GM23338 (cell line): ENCODE data around the gene SOWAHA. TPM values are rescaled to one million over a fixed set of nuclear protein-coding genes. Genes with fewer than 3 reads are reported as not detected.

Experiments used
- ATAC-seq: fragments of 200-7000 bp; cut with Tn5 transposase; 3 replicates; pipeline ENCODE4 v1.9.1; 2020
- DNase-seq: peaks from one replicate; pipeline ENCODE4 v3.0.0-alpha.2; 2015; ENCODE audit warnings: low spot score
- H2AFZ ChIP-seq: fragments of 200-600 bp; sonication (generic); 2 replicates; pipeline ENCODE4 v1.8.0; 2016; ENCODE audit warnings: antibody characterized with exemption, mild to moderate bottlenecking, moderate library complexity
- H3F3A ChIP-seq: fragments of 200-600 bp; sonication (generic); replicated peaks from 2 replicates; pipeline ENCODE4 v1.8.0; 2017; ENCODE audit warnings: antibody characterized with exemption, mixed run types, low read depth
- H3K27ac ChIP-seq: fragments of 200-600 bp; sonication (generic); 2 replicates; pipeline ENCODE4 v1.6.1; 2016; ENCODE audit warnings: low read depth
- H3K27me3 ChIP-seq: fragments of 200-600 bp; sonication (generic); 2 replicates; pipeline ENCODE4 v1.8.0; 2016; ENCODE audit warnings: mild to moderate bottlenecking, mixed run types, moderate library complexity; ENCODE audit not compliant: insufficient read depth
- H3K36me3 ChIP-seq: fragments of 200-600 bp; sonication (generic); 2 replicates; pipeline ENCODE4 v1.8.0; 2016; ENCODE audit warnings: mild to moderate bottlenecking; ENCODE audit not compliant: insufficient read depth
- H3K4me1 ChIP-seq: fragments of 200-600 bp; sonication (generic); 2 replicates; pipeline ENCODE4 v1.8.0; 2016; ENCODE audit warnings: mild to moderate bottlenecking, moderate library complexity; ENCODE audit not compliant: insufficient read depth
- H3K4me2 ChIP-seq: fragments of 200-600 bp; sonication (generic); 2 replicates; pipeline ENCODE4 v1.7.1; 2017; ENCODE audit warnings: mixed run types
- H3K4me3 ChIP-seq: fragments of 200-600 bp; sonication (generic); 2 replicates; pipeline ENCODE4 v1.6.1; 2016; ENCODE audit warnings: mixed run types
- H3K79me2 ChIP-seq: fragments of 200-600 bp; sonication (generic); replicated peaks from 2 replicates; pipeline ENCODE4 v1.8.0; 2017; ENCODE audit warnings: mild to moderate bottlenecking; ENCODE audit not compliant: insufficient read depth
- H3K9me2 ChIP-seq: fragments of 200-600 bp; sonication (generic); 2 replicates; pipeline ENCODE4 v1.8.0; 2017; ENCODE audit not compliant: insufficient read depth
- H4K20me1 ChIP-seq: fragments of 200-600 bp; sonication (generic); replicated peaks from 2 replicates; pipeline ENCODE4 v1.8.0; 2017; ENCODE audit warnings: mild to moderate bottlenecking; ENCODE audit not compliant: insufficient read depth
- H3K27ac Mint-ChIP-seq: 2 replicates; pipeline ENCODE4 v1.8.0; 2020; ENCODE audit warnings: inconsistent platforms, mild to moderate bottlenecking, moderate library complexity, mixed read lengths
- H3K27me3 Mint-ChIP-seq: 3 replicates; pipeline ENCODE4 v1.8.0; 2022; ENCODE audit warnings: low read depth, mild to moderate bottlenecking, moderate library complexity, mixed read lengths, inconsistent platforms; ENCODE audit not compliant: insufficient read depth, poor library complexity
- H3K36me3 Mint-ChIP-seq: 3 replicates; pipeline ENCODE4 v1.8.0; 2021; ENCODE audit warnings: low read depth, mild to moderate bottlenecking, inconsistent platforms, moderate library complexity, mixed read lengths
- H3K4me1 Mint-ChIP-seq: 3 replicates; pipeline ENCODE4 v1.8.0; 2020; ENCODE audit warnings: mild to moderate bottlenecking, inconsistent platforms, mixed read lengths
- H3K4me3 Mint-ChIP-seq: 3 replicates; pipeline ENCODE4 v1.8.0; 2021; ENCODE audit warnings: moderate library complexity, mild to moderate bottlenecking, inconsistent platforms, mixed read lengths
- H3K9me3 Mint-ChIP-seq: 3 replicates; pipeline ENCODE4 v1.8.0; 2020; ENCODE audit warnings: moderate library complexity, mild to moderate bottlenecking, inconsistent platforms, mixed read lengths
- EZH2 ChIP-seq: fragments of 200-600 bp; sonication (generic); IDR thresholded peaks from one replicate; pipeline ENCODE4 v1.8.0; 2017; ENCODE audit warnings: antibody characterized with exemption, mild to moderate bottlenecking, low read depth; ENCODE audit not compliant: unreplicated experiment
- EZH2phosphoT487 ChIP-seq: fragments of 200-600 bp; sonication (generic); IDR thresholded peaks from one replicate; pipeline ENCODE4 v1.8.1; 2018; ENCODE audit warnings: antibody characterized with exemption; ENCODE audit not compliant: unreplicated experiment
- JUNB ChIP-seq: IDR thresholded peaks from one replicate; pipeline ENCODE4 v1.6.1; 2016; ENCODE audit warnings: antibody characterized with exemption; ENCODE audit not compliant: unreplicated experiment
- NANOG ChIP-seq: IDR thresholded peaks from 2 replicates; pipeline ENCODE4 v1.6.1; 2016; ENCODE audit warnings: antibody characterized with exemption, borderline replicate concordance
- POLR2AphosphoS5 ChIP-seq: IDR thresholded peaks from 2 replicates; pipeline ENCODE4 v1.6.1; 2016; ENCODE audit warnings: antibody characterized with exemption, low read depth
- STAT1 ChIP-seq: IDR thresholded peaks from one replicate; pipeline ENCODE4 v1.6.1; 2016; ENCODE audit warnings: antibody characterized with exemption; ENCODE audit not compliant: unreplicated experiment
- ZNF114 ChIP-seq: fragments of 250-450 bp; sonication (Bioruptor Pico); IDR thresholded peaks from 2 replicates; pipeline ENCODE4 v1.5.0; 2020; ENCODE audit warnings: mild to moderate bottlenecking, moderate library complexity
- ZNF331 ChIP-seq: fragments of 250-450 bp; sonication (Bioruptor Pico); IDR thresholded peaks from 2 replicates; pipeline ENCODE4 v1.5.0; 2020; ENCODE audit warnings: low read depth, mild to moderate bottlenecking, moderate library complexity
- polyA plus RNA-seq: library from polyadenylated mRNA; unstranded; fragments of >200 nt; fragmentation: Nextera tagmentation; extraction: Ambion mirVana; gene quantifications from 2 replicates; pipeline ENCODE4 v1.2.1, GENCODE V29; 2016
- total RNA-seq: library from RNA; depleted of rRNA; stranded (reverse); fragments of >200 nt; shearing (Covaris generic); gene quantifications from 2 replicates; pipeline ENCODE4 v1.2.3, GENCODE V29; 2014
- TF ChIP-seq, protein P1 (sequence below): IDR thresholded peaks from 2 replicates; pipeline ENCODE4 v1.6.1; 2016; ENCODE audit warnings: antibody characterized with exemption
- TF ChIP-seq, protein P2 (sequence below): fragments of 250-450 bp; sonication (Bioruptor Pico); IDR thresholded peaks from 2 replicates; pipeline ENCODE4 v1.5.0; 2020; ENCODE audit warnings: mild to moderate bottlenecking, moderate library complexity
- TF ChIP-seq, protein P3 (sequence below): IDR thresholded peaks from one replicate; pipeline ENCODE4 v1.6.1; 2018; ENCODE audit warnings: antibody characterized with exemption; ENCODE audit not compliant: unreplicated experiment
- TF ChIP-seq, protein P4 (sequence below), 2 experiments: fragments of 200-600 bp in 1 of 2; sonication (generic) in 1 of 2; conservative IDR thresholded peaks; 2 replicates each; pipeline versions ENCODE4 v1.5.1 to v1.6.1; 2016 to 2017; ENCODE audit warnings: antibody characterized with exemption in 2 of 2, low read depth in 2 of 2, mild to moderate bottlenecking in 2 of 2, moderate library complexity in 1 of 2

The SOWAHA gene
- total and polyA plus RNA-seq, 2 experiments from 2014 or later, result 0.18 to 0.52 TPM

DNA sequence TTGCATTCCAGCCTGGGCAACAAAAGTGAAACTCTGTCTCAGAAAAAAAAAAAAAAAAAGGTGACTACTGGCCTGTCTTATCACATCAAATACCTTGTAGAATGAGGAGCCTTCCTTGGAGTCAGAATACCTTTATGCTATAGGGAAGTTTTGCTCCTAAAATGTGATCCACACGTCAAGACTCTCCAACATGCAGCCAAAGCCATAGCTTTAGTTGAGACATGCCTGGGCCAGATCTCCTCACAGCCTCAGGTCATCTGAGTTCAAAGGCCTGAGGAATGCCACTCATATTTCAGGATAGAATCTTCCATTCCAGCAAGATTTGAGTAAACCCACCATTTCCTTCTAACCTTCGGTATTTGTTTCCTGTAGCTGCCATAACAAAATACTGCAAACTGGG, 13.7 kb upstream of the SOWAHA start (continued):
- TF ChIP-seq, protein P1, sequence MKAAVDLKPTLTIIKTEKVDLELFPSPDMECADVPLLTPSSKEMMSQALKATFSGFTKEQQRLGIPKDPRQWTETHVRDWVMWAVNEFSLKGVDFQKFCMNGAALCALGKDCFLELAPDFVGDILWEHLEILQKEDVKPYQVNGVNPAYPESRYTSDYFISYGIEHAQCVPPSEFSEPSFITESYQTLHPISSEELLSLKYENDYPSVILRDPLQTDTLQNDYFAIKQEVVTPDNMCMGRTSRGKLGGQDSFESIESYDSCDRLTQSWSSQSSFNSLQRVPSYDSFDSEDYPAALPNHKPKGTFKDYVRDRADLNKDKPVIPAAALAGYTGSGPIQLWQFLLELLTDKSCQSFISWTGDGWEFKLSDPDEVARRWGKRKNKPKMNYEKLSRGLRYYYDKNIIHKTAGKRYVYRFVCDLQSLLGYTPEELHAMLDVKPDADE, result no peak
- TF ChIP-seq POLR2AphosphoS5 (no peak), JUNB (no peak)

DNA sequence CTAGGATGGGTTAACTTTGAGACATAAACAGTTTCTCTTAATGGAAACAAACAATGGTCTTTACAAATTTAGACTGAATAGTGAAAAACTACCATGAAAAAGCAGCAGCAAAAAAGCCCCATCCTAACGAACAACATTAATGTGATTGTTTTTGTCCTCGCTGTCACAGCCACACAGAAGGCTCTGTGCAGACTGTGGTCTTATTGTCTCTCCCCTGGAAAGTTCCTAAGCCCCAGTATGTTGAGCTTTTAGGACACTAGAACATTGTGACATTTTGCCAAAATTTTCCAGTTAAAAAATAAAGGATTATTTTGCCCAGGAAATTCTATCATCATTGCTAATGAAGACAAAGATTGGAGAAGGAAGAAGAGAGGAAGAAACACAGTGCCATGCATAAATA, 12.6 kb upstream of the SOWAHA start:
- H3K27ac ChIP-seq, result no peak overlapping the region
- Mint-ChIP-seq H3K4me3 (no peak overlapping the region), H3K27me3 (peaks cover 4% of the 10 kb centered on the region), H3K4me1 (no peaks in the 10 kb centered on the region), H3K27ac (no peak overlapping the region), H3K36me3 (no peaks in the 10 kb centered on the region), H3K9me3 (peaks cover 4% of the 10 kb centered on the region; the same call in 2 of the 3 replicates)
- no peaks in the 10 kb centered on the region for H3K4me1 ChIP-seq
- ATAC-seq (no peak), DNase-seq (no peak)
- H4K20me1 ChIP-seq, result no peaks in the 10 kb centered on the region
- no peak overlapping the region for H3K4me2 ChIP-seq
- H3F3A ChIP-seq, result no peaks in the 10 kb centered on the region
- H3K36me3 ChIP-seq, result no peaks in the 10 kb centered on the region
- no peaks in the 10 kb centered on the region for H3K79me2 ChIP-seq
- H2AFZ ChIP-seq, result peak overlapping the region; percentile 33
- no peaks in the 10 kb centered on the region for H3K27me3 ChIP-seq
- H3K4me3 ChIP-seq, result no peak overlapping the region
- no peaks in the 10 kb centered on the region for H3K9me2 ChIP-seq
- no peak for TF ChIP-seq JUNB
- no peak for TF ChIP-seq NANOG
- no peak for TF ChIP-seq ZNF114 (CRISPR knock-in tag)
- TF ChIP-seq, protein P2, sequence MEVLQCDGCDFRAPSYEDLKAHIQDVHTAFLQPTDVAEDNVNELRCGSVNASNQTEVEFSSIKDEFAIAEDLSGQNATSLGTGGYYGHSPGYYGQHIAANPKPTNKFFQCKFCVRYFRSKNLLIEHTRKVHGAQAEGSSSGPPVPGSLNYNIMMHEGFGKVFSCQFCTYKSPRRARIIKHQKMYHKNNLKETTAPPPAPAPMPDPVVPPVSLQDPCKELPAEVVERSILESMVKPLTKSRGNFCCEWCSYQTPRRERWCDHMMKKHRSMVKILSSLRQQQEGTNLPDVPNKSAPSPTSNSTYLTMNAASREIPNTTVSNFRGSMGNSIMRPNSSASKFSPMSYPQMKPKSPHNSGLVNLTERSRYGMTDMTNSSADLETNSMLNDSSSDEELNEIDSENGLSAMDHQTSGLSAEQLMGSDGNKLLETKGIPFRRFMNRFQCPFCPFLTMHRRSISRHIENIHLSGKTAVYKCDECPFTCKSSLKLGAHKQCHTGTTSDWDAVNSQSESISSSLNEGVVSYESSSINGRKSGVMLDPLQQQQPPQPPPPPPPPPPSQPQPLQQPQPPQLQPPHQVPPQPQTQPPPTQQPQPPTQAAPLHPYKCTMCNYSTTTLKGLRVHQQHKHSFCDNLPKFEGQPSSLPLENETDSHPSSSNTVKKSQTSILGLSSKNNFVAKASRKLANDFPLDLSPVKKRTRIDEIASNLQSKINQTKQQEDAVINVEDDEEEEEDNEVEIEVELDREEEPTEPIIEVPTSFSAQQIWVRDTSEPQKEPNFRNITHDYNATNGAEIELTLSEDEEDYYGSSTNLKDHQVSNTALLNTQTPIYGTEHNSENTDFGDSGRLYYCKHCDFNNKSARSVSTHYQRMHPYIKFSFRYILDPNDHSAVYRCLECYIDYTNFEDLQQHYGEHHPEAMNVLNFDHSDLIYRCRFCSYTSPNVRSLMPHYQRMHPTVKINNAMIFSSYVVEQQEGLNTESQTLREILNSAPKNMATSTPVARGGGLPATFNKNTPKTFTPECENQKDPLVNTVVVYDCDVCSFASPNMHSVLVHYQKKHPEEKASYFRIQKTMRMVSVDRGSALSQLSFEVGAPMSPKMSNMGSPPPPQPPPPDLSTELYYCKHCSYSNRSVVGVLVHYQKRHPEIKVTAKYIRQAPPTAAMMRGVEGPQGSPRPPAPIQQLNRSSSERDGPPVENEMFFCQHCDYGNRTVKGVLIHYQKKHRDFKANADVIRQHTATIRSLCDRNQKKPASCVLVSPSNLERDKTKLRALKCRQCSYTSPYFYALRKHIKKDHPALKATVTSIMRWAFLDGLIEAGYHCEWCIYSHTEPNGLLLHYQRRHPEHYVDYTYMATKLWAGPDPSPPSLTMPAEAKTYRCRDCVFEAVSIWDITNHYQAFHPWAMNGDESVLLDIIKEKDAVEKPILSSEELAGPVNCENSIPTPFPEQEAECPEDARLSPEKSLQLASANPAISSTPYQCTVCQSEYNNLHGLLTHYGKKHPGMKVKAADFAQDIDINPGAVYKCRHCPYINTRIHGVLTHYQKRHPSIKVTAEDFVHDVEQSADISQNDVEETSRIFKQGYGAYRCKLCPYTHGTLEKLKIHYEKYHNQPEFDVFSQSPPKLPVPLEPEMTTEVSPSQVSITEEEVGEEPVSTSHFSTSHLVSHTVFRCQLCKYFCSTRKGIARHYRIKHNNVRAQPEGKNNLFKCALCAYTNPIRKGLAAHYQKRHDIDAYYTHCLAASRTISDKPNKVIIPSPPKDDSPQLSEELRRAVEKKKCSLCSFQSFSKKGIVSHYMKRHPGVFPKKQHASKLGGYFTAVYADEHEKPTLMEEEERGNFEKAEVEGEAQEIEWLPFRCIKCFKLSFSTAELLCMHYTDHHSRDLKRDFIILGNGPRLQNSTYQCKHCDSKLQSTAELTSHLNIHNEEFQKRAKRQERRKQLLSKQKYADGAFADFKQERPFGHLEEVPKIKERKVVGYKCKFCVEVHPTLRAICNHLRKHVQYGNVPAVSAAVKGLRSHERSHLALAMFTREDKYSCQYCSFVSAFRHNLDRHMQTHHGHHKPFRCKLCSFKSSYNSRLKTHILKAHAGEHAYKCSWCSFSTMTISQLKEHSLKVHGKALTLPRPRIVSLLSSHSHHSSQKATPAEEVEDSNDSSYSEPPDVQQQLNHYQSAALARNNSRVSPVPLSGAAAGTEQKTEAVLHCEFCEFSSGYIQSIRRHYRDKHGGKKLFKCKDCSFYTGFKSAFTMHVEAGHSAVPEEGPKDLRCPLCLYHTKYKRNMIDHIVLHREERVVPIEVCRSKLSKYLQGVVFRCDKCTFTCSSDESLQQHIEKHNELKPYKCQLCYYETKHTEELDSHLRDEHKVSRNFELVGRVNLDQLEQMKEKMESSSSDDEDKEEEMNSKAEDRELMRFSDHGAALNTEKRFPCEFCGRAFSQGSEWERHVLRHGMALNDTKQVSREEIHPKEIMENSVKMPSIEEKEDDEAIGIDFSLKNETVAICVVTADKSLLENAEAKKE (CRISPR knock-in tag), result no peak
- TF ChIP-seq, protein P3, sequence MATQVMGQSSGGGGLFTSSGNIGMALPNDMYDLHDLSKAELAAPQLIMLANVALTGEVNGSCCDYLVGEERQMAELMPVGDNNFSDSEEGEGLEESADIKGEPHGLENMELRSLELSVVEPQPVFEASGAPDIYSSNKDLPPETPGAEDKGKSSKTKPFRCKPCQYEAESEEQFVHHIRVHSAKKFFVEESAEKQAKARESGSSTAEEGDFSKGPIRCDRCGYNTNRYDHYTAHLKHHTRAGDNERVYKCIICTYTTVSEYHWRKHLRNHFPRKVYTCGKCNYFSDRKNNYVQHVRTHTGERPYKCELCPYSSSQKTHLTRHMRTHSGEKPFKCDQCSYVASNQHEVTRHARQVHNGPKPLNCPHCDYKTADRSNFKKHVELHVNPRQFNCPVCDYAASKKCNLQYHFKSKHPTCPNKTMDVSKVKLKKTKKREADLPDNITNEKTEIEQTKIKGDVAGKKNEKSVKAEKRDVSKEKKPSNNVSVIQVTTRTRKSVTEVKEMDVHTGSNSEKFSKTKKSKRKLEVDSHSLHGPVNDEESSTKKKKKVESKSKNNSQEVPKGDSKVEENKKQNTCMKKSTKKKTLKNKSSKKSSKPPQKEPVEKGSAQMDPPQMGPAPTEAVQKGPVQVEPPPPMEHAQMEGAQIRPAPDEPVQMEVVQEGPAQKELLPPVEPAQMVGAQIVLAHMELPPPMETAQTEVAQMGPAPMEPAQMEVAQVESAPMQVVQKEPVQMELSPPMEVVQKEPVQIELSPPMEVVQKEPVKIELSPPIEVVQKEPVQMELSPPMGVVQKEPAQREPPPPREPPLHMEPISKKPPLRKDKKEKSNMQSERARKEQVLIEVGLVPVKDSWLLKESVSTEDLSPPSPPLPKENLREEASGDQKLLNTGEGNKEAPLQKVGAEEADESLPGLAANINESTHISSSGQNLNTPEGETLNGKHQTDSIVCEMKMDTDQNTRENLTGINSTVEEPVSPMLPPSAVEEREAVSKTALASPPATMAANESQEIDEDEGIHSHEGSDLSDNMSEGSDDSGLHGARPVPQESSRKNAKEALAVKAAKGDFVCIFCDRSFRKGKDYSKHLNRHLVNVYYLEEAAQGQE, result no peak
- no peak for TF ChIP-seq POLR2AphosphoS5
- TF ChIP-seq STAT1, result no peak
- TF ChIP-seq ZNF331 (CRISPR knock-in tag), result no peak
- TF ChIP-seq, protein P4, sequence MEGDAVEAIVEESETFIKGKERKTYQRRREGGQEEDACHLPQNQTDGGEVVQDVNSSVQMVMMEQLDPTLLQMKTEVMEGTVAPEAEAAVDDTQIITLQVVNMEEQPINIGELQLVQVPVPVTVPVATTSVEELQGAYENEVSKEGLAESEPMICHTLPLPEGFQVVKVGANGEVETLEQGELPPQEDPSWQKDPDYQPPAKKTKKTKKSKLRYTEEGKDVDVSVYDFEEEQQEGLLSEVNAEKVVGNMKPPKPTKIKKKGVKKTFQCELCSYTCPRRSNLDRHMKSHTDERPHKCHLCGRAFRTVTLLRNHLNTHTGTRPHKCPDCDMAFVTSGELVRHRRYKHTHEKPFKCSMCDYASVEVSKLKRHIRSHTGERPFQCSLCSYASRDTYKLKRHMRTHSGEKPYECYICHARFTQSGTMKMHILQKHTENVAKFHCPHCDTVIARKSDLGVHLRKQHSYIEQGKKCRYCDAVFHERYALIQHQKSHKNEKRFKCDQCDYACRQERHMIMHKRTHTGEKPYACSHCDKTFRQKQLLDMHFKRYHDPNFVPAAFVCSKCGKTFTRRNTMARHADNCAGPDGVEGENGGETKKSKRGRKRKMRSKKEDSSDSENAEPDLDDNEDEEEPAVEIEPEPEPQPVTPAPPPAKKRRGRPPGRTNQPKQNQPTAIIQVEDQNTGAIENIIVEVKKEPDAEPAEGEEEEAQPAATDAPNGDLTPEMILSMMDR (conservative IDR thresholded peaks at IDR 0.05; ENCODE audit: low read depth in 2 of 2), result no peak
- TF ChIP-seq, protein P1, result no peak
- no peak for TF ChIP-seq EZH2
- TF ChIP-seq EZH2phosphoT487, result no peak
